Caco-2 (cell line): ENCODE measurements around the gene DNAAF8. TPM values are rescaled to one million over a fixed set of nuclear protein-coding genes. Genes with fewer than 3 reads are reported as not detected.
A peak's percentile ranks its signal among the peaks of the same experiment; 100 is the strongest.

Experiments used
- BruUV-seq: library from RNA; stranded (reverse); fragments of 400-500 nt; replicated peaks from 2 replicates; lab custom pipeline; 2021; lab: Mats Ljungman, UMichigan
- CTCF ChIA-PET: fragments of 300-600 bp; sonication (Branson Sonifier 250); formaldehyde crosslinking; loops from one replicate; lab custom pipeline; 2022; ENCODE audit warnings: antibody characterized with exemption; lab: Charles Lee
- POLR2A ChIA-PET: fragments of 300-600 bp; sonication (Branson Sonifier 250); formaldehyde crosslinking; loops from one replicate; lab custom pipeline; 2022; ENCODE audit warnings: antibody characterized with exemption; lab: Charles Lee
- DNase-seq, 2 experiments: peaks; one replicate each; pipeline versions ENCODE4 v3.0.0 to v3.0.0-alpha.2; 2020 to 2022
- H3K27me3 ChIP-seq: replicated peaks from 2 replicates; pipeline ENCODE4 v1.6.0; 2011; ENCODE audit warnings: low read length; ENCODE audit not compliant: control insufficient read depth, insufficient read depth
- H3K36me3 ChIP-seq: 2 replicates; pipeline ENCODE4 v1.5.1; 2011; ENCODE audit warnings: low read length; ENCODE audit not compliant: control insufficient read depth, insufficient read depth
- H3K4me1 ChIP-seq: fragments of 250-450 bp; sonication (Bioruptor Pico); 2 replicates; pipeline ENCODE4 v1.5.1; 2020; ENCODE audit warnings: mild to moderate bottlenecking
- H3K4me3 ChIP-seq: 2 replicates; pipeline ENCODE4 v1.5.1; 2011; ENCODE audit warnings: low read depth, mild to moderate bottlenecking, control low read depth, low read length
- H3K9me3 ChIP-seq: fragments of 250-450 bp; sonication (Bioruptor Pico); 2 replicates; pipeline ENCODE4 v1.5.1; 2020; ENCODE audit warnings: mild to moderate bottlenecking, moderate library complexity
- H3K27ac Mint-ChIP-seq: one replicate; pipeline ENCODE4 v1.8.0; 2022; ENCODE audit warnings: mixed read lengths; ENCODE audit not compliant: unreplicated experiment
- H3K27me3 Mint-ChIP-seq: one replicate; pipeline ENCODE4 v1.8.0; 2022; ENCODE audit warnings: mixed read lengths; ENCODE audit not compliant: insufficient read depth, unreplicated experiment
- H3K36me3 Mint-ChIP-seq: one replicate; pipeline ENCODE4 v1.8.0; 2022; ENCODE audit warnings: mild to moderate bottlenecking, mixed read lengths; ENCODE audit not compliant: insufficient read depth, unreplicated experiment
- H3K4me1 Mint-ChIP-seq: one replicate; pipeline ENCODE4 v1.8.0; 2022; ENCODE audit warnings: low read depth, mixed read lengths; ENCODE audit not compliant: unreplicated experiment
- H3K4me3 Mint-ChIP-seq: one replicate; pipeline ENCODE4 v1.8.0; 2022; ENCODE audit warnings: mild to moderate bottlenecking, moderate library complexity, mixed read lengths; ENCODE audit not compliant: unreplicated experiment
- H3K9me3 Mint-ChIP-seq: one replicate; pipeline ENCODE4 v1.8.0; 2022; ENCODE audit warnings: mixed read lengths; ENCODE audit not compliant: unreplicated experiment
- CTCF ChIP-seq, 2 experiments: fragments of 200-600 bp in 1 of 2; IDR thresholded peaks; 1 replicate in 1 of 2; 2 replicates in 1 of 2; pipeline versions ENCODE4 v1.5.1 to v1.8.0; 2011 to 2022; ENCODE audit warnings: antibody characterized with exemption in 1 of 2, control low read depth in 1 of 2, inconsistent platforms in 1 of 2, low read depth in 1 of 2, low read length in 1 of 2, mild to moderate bottlenecking in 1 of 2, moderate library complexity in 1 of 2; ENCODE audit not compliant: insufficient read depth in 1 of 2, severe bottlenecking in 1 of 2, unreplicated experiment in 1 of 2
- intact Hi-C: fragments of 100-400 bp; cut with micrococcal nuclease; formaldehyde crosslinking; loops from one replicate; pipeline ENCODE4 v1.10.0; 2022; ENCODE audit not compliant: unreplicated experiment
- total RNA-seq: library from RNA; stranded (reverse); gene quantifications from 2 replicates; pipeline ENCODE4 v1.2.3, GENCODE V29; 2022

Gene DNAAF8
- total RNA-seq, 1 experiment from 2014 or later = 0.54 TPM

- H3K4me3 Mint-ChIP-seq = no peak overlapping the region
- ChIA-PET CTCF (interaction anchor here (0.6 kb wide), 1 partner anchor 231 kb away, joined by 3 read pairs; no protein-coding TSS in a partner anchor), POLR2A (no interaction called here)
- intact Hi-C loops = no loop called here
- peaks cover 12% of the 10 kb centered on the region for H3K4me1 Mint-ChIP-seq
- Histone ChIP-seq H3K4me1 (peaks cover 35% of the 10 kb centered on the region), H3K27me3 (no peaks in the 10 kb centered on the region), H3K36me3 (no peaks in the 10 kb centered on the region), H3K9me3 (no peaks in the 10 kb centered on the region), H3K4me3 (no peak overlapping the region)
- H3K9me3 Mint-ChIP-seq = no peaks in the 10 kb centered on the region
- no peak overlapping the region for H3K27ac Mint-ChIP-seq
- H3K36me3 Mint-ChIP-seq = peaks cover 4% of the 10 kb centered on the region
- TF ChIP-seq CTCF (IDR thresholded peaks at IDR 0.05; ENCODE audit: insufficient read depth in 1 of 2, low read depth in 1 of 2, low read length in 1 of 2, severe bottlenecking in 1 of 2, unreplicated experiment in 1 of 2) = no peak
- DNase-seq = no peak
- no TSS peak for BruUV-seq
- no peaks in the 10 kb centered on the region for H3K27me3 Mint-ChIP-seq
Measured at GRCh38 chr16:4785758-4786433, 51.6 kb downstream of the DNAAF8 start.

- TF ChIP-seq CTCF (IDR thresholded peaks at IDR 0.05; ENCODE audit: insufficient read depth in 1 of 2, low read depth in 1 of 2, low read length in 1 of 2, severe bottlenecking in 1 of 2, unreplicated experiment in 1 of 2) = no peak
- BruUV-seq = no TSS peak
- ChIA-PET POLR2A (no interaction called here), CTCF (no interaction called here)
- DNase-seq = no peak
- no peak overlapping the region for H3K4me3 Mint-ChIP-seq
- Histone ChIP-seq H3K36me3 (no peaks in the 10 kb centered on the region), H3K9me3 (no peaks in the 10 kb centered on the region), H3K27me3 (no peaks in the 10 kb centered on the region), H3K4me1 (peaks cover 35% of the 10 kb centered on the region), H3K4me3 (no peak overlapping the region)
- intact Hi-C loops = no loop called here
- no peak overlapping the region for H3K27ac Mint-ChIP-seq
- H3K4me1 Mint-ChIP-seq = peaks cover 12% of the 10 kb centered on the region
- no peaks in the 10 kb centered on the region for H3K27me3 Mint-ChIP-seq
- no peaks in the 10 kb centered on the region for H3K9me3 Mint-ChIP-seq
- H3K36me3 Mint-ChIP-seq = peaks cover 8% of the 10 kb centered on the region
Measured at GRCh38 chr16:4787068-4787467, 52.7 kb downstream of the DNAAF8 start.

GRCh38 chr16:4787627-4788482 is 53.5 kb downstream of the DNAAF8 start, which contains the start of gene SEPTIN12:
Gene SEPTIN12 (minus strand): TSS chr16:4788345. CDS start chr16:4787645, 700 bp downstream.
- Mint-ChIP-seq H3K9me3 (no peaks in the 10 kb centered on the region), H3K4me1 (peaks cover 12% of the 10 kb centered on the region), H3K27ac (peak within 1 kb of the TSS; percentile 56), H3K36me3 (peaks cover 8% of the 10 kb centered on the region), H3K4me3 (peak within 1 kb of the TSS; percentile 48), H3K27me3 (no peaks in the 10 kb centered on the region)
- DNase-seq = peak; percentile 57 to 67
- H3K36me3 ChIP-seq = no peaks in the 10 kb centered on the region
- H3K4me3 ChIP-seq = no peak within 1 kb of the TSS
- BruUV-seq = no TSS peak
- CTCF ChIA-PET = interaction anchor here (0.6 to 1.1 kb wide), 2 partner anchors 53 to 93 kb away, joined by 3 to 6 read pairs; partner anchors contain the start of gene DNAAF8
- H3K9me3 ChIP-seq = no peaks in the 10 kb centered on the region
- POLR2A ChIA-PET = interaction anchor here (0.8 to 1.5 kb wide), 2 partner anchors 19 to 54 kb away, joined by 6 to 7 read pairs; partner anchors contain the start of genes ANKS3 and DNAAF8
- intact Hi-C loops = loop anchor here (2.0 kb wide), 1 partner anchor 19 kb away; no protein-coding TSS in a partner anchor
- TF ChIP-seq CTCF (IDR thresholded peaks at IDR 0.05; ENCODE audit: insufficient read depth in 1 of 2, low read depth in 1 of 2, low read length in 1 of 2, severe bottlenecking in 1 of 2, unreplicated experiment in 1 of 2) = no peak
- peaks cover 35% of the 10 kb centered on the region for H3K4me1 ChIP-seq
- H3K27me3 ChIP-seq = no peaks in the 10 kb centered on the region
